Umbilical cord (tissue), 2 donors: ENCODE data around the gene RNPEP. TPM values are rescaled to one million over a fixed set of nuclear protein-coding genes. Genes with fewer than 3 reads are reported as not detected.
"Not testable (repeated sequence)": the region's sequence is repeated elsewhere in the genome, so short reads cannot be mapped to it uniquely, and the experiment has no call there.

Experiments used
- DNase-seq: peaks from one replicate; pipeline ENCODE4 v3.0.0-alpha.2; 2015; ENCODE audit warnings: low spot score
- total RNA-seq: library from RNA; depleted of rRNA; stranded (reverse); fragments of >200 nt; gene quantifications from one replicate; pipeline ENCODE4 v1.2.3, GENCODE V29; 2014; ENCODE audit warnings: low replicate concordance; ENCODE audit not compliant: insufficient read depth

The RNPEP gene, protein sequence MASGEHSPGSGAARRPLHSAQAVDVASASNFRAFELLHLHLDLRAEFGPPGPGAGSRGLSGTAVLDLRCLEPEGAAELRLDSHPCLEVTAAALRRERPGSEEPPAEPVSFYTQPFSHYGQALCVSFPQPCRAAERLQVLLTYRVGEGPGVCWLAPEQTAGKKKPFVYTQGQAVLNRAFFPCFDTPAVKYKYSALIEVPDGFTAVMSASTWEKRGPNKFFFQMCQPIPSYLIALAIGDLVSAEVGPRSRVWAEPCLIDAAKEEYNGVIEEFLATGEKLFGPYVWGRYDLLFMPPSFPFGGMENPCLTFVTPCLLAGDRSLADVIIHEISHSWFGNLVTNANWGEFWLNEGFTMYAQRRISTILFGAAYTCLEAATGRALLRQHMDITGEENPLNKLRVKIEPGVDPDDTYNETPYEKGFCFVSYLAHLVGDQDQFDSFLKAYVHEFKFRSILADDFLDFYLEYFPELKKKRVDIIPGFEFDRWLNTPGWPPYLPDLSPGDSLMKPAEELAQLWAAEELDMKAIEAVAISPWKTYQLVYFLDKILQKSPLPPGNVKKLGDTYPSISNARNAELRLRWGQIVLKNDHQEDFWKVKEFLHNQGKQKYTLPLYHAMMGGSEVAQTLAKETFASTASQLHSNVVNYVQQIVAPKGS
- total RNA-seq = 37.8 TPM

DNA sequence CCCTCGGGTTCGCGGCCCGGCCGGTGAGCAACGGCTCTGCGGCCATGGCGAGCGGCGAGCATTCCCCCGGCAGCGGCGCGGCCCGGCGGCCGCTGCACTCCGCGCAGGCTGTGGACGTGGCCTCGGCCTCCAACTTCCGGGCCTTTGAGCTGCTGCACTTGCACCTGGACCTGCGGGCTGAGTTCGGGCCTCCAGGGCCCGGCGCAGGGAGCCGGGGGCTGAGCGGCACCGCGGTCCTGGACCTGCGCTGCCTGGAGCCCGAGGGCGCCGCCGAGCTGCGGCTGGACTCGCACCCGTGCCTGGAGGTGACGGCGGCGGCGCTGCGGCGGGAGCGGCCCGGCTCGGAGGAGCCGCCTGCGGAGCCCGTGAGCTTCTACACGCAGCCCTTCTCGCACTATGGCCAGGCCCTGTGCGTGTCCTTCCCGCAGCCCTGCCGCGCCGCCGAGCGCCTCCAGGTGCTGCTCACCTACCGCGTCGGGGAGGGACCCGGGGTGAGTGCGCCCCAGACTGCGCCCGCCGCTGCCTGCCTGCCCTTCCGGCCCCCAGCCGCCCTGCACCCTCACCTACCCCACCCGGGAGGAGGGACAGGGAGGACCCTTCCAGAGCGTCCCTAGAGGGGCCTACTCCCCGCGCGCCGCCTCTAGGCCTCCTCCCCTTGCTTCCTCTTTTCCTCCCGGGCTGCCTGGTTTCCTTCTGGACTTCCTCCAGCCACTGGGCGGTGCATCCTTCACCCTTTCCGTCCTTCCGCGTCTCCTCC, at the start of gene RNPEP:
RNPEP (plus strand) TSS at position 26 of the 757 bp plus-strand sequence; CDS start at position 45, 19 bp downstream.
- peak; percentile 95 for DNase-seq

DNA sequence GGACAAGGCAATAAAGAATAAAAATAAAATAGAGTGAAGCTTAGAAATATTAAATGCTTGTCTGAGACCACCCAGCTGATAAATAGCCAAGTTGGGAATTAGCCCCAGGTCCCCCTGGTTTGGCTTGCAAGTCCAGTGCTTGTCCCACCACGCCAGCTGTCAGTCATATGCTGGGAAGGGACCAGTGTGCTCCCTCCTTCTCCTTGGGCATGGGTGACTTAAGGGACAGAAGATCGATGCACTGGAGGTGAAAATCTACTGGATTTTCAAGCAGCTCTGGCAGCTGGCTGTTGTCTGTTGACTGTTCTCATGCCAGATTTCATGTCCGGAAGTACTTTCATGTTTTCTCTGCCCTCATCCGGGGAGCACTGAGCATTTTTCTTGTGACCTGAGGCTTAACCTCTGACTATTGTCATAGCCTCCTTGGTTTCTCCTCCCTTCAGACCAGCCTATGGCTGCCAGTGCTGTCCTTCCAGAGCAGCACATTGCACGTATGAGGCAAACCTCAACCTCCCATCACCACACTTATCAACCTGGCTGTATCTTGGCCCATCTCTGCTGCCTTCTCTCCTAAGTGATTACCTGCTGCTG, 48.5 kb upstream of the RNPEP start:
- no peak for DNase-seq

DNA sequence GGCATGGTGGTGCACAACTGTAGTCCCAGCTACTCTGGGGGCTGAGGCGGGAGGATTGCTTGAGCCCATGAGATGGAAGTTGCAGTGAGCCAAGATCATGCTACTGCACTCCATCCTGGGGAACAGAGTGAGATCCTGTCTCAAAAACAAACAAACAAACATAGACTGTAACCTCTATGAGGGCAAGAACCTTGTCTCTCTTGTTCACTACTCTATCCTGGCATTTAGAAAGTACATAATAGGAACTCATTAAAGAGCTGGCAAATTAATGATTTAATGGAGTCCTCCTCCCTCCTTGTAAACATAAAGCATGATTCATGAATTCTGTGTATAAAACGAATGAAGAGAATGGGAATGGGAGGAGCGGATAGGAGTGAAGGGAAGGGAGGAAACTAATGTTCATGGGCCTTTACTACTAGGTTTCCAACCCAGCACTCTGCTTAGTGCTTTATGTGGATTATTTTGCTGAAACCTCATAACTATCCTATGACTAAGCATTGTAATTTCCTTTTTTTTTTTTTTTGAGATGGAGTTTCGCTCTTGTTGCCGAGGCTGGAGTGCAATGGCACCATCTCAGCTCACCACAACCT, 44.7 kb upstream of the RNPEP start:
- DNase-seq = peak; percentile 86

DNA sequence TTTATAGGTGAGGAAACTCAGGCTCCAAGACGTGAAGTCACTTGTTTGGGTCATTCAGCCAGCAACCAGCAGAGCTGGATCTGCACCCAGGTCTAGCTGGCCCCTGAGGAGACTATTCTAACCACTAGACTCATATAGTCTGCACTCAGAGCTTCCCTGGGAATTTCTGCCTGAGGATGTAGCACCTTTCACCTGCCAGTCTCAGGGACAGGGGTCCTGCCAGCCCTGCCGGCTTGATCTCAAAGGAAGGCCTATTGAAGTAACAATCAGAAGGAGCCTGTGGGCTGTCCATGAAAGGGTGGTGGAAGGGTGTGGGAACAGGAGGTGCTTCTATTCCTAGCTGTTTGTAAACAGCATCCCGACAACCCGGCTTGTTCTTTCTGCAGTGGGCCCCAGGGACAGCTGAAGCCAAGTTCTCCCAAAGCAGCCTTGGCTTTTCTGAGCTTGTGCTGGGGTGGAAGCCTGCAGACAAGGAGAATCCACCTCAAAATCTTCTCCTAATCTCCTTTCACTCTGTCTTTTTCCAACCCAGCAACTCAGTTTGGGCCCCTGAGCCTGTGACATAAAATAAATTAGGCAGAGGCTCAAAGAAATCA, 43.9 kb upstream of the RNPEP start:
- DNase-seq = peak; percentile 87

DNA sequence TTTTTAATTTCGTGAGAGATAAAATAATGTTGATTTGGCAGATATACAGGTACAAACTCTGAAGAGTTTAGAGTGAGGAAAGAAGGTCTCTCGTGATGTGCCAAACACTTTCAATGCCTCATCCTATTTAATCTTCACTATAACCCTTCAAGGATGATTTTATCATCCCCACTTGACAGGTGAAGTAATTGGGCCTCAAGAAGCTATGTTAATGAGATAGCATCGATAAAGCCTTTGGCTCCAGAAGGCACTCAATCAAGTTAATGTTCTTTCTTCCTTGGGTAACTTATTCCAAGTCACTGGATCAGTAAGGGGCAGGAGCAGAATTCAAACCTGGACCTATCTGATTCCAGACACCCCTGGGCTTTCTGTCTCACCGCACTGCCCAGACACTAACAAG, 43.3 kb upstream of the RNPEP start:
- peak; percentile 50 for DNase-seq

DNA sequence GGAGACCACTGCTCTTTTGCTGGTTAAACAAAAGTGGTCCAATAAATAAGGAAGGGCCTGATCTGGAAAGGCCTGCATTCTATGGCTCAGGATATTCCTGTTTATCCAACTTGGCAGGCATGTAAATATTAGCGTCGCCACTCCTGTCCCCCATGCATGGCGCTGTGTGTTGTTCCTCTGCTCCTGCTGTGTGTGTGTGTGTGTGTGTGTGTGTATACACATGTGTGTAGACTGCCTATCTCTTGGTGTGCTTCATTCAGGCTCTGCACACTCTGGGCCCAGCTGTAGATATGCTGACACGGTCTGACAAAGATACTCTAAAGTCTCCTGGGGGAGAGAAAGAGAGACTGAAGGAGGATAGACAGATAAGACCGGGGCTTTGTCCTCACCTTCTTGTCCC, 42.9 kb upstream of the RNPEP start:
- DNase-seq = no peak

DNA sequence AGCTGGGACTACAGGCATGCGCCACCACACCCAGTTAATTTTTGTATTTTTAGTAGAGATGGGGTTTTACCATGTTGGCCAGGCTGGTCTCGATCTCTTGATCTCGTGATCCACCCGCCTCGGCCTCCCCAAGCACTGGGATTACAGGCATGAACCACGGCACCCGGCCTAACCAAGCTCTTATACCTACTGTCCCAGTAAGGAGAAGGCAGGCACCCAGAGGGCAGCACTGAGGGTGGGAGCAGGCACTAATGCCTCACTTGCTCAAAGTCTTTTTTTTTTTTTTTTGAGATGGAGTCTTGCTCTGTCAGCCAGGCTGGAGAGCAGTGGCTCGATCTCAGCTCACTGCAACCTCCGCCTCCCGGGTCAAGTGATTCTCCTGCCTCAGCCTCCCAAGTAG, 42.1 kb upstream of the RNPEP start:
- DNase-seq = not testable (repeated sequence)

DNA sequence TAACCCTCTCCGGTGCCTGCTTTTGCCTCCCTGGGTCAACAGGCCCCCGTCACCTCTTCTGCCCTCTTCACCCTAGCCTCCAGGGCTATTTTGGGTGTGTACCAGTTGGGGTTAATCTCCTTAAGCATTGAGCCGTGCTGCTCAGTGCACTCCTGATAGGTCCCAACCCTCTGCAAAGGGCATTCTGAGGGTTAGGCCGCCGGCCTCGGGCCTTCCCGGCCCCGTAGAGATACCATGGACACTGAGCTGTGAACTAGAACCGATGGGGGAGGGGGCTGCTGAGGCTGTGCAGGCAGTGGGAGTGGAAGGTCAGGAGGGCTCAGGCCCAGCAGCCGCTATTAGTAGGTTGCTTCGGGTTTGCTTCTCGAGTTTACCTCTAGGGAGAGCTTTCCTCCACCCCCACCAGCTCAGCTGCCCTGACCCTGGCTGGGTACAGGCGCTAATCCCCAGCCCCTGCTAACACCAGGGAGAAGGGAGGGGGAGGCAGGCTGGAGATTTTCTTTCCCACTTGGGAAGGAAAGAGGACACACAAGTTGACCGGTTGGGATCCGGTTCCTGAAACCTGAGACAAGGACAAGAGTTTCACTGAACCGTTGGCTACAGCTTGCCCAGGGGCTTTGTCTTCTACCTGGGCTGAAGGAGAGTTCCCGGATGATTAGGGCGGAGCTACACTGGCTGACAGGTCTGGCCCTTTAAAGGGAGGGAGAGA, 40.9 kb upstream of the RNPEP start:
- no peak for DNase-seq

DNA sequence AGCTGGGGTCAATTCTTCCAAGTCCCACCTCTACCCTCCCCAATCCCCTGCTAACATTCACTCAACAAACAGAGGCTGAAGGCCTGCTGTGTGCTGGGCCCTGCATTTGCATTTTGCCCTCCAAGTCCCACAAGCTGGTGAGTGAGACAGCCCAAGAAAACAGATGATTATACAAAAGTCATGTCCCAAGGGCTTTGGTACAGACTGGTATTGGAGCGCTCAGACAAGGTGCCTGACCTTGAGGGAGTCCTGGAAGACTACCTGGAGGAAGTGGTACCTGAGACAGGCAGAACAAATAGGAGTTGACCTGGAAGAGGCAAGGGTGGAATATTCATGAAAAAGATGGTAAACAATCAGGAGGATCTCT, 40.3 kb upstream of the RNPEP start:
- no peak for DNase-seq

DNA sequence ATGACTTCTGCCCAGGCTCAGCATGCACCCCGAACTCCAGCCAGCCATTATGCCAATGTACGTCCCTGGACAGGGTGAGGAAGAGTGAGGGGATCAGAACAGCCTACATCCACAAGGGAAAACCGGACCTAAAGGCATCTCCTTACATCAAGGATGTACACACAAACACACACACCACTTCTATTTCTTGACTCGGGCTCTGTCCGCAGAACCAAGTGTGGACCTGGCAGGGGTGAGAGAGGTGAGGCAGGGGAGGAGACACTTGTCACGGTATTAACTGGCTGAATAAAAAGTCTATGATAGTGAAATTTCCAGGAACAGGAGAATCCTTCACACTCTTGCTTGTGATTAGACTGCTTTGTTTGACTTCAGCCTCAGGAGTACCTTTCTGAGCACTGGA, 38.4 kb upstream of the RNPEP start:
- DNase-seq = no peak

DNA sequence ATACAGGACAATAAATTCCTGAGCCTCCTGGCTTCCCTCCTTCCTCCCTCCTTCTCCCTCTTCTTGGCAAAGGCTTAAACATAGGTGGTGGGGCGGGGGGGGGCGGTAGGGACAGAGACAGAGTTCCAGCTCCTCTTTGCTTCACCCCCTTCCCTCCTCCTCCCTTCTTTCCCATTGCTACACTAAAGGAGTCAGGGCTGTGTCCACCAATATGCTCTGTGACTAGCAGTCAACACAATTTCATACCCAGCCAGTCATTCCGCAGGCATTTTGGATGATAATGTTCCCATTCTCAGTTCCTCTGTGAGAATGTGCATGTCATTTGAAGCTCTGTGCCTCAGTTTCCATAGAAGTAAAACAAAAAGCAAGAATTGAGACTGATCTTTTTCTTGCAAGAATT, 37.8 kb upstream of the RNPEP start:
- no peak for DNase-seq

DNA sequence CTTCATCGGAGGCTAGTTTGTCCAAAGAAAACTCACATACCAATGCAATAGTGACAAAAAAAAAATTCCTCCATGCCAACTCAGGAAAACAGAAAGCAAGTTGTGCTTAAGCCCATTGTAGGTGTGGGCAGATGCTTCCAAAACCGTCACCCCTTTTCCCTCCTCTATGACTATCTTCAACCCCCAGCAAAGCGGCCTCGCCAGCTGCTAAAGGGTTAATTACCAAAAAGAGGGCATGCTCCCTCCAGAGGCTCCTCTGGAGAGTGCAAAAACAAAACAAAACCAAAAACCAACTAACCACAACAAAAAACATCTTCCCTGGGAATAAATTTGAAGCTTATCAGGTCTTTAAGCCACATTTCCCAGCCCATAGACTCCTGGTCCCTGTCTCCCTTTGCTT, 37.3 kb upstream of the RNPEP start:
- no peak for DNase-seq

DNA sequence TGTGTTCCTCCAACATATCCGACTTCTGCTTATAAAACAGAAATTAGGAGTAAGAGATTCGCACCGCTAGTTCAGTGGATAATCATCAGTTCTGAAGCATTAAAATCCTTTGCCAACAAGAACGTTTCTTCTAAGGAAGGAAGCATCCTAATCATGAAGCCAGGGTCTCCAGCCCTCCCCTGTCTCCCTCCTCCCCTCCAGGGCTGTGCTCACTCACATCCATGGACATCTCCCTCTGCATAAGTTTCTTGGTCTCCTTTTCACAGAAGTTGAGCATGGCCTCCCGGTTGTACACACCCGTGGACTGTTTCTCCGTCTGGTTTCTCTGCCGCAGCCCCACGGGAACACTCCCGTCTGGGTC, 36.6 kb upstream of the RNPEP start:
- DNase-seq = no peak

DNA sequence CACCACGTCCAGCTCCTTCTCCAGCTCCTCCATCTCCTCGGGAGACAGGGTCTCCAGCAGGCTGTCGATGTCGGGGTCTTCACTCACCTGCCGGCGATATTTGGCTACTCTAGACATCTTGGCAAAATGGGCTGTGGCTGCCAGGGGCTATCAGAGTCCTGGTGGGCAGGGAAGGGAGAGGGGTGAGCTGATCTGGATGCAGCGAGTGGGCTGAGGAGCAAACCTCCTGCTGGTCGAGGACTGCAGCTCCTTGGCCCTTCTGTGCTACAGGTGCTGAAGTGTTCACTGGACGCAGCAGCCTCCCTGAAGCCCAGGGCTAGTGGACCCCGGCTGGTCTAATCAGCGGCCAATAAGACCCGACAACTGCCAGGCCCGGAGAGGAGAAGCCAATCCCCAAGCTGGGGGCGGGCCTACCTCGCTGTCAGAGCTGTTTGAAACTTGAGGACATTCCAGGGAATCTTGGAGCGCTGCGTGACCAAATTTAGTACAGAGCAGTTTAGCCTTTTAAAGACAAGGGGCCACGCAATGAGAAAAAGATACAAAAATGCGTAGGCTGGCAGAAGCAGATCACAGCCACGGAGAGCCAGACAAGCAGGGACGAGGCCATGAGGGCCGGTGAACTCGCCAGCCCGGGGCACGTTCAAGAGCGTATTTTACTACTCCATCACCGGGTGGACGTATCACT, 36.1 kb upstream of the RNPEP start, which contains the start of gene LMOD1:
LMOD1 (minus strand) TSS at position 325 of the 685 bp plus-strand sequence; CDS start at position 117, 208 bp downstream.
- peak; percentile 99 for DNase-seq

DNA sequence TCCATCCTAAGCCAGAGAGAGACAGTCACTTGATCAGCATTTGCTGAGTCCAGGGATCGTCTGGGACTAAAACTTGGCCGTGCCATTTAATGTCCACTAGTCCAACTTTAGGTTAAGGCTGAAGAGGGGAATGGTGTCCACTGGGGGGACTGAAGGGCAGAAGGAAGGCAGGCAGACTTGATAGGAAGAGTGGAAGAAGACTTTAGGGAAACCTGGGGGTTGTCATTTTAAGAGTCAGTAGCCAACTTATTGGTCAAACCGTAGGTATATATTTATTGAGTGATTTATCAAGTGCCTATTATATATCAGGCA, 34.8 kb upstream of the RNPEP start:
- no peak for DNase-seq

DNA sequence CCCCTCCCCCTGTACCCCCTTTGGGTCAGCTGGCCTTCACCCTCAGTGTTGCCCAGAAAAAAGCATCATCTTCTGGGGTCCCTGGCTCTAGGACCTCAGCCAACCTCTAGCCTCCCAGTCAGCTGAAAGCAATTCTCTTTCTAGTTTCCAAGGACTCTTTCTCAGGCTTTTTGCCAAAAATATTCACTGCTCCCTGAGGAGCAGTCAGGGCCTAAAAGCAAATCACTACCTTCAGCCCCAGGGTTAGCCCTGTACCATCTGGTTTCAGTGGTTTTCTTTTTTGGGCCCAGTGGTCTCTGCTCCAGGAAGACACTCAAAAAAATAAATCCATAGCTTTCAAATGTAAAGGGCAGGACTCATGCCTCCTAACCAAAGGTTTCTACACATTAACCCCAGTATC, 33.0 kb upstream of the RNPEP start:
- peak; percentile 70 for DNase-seq

DNA sequence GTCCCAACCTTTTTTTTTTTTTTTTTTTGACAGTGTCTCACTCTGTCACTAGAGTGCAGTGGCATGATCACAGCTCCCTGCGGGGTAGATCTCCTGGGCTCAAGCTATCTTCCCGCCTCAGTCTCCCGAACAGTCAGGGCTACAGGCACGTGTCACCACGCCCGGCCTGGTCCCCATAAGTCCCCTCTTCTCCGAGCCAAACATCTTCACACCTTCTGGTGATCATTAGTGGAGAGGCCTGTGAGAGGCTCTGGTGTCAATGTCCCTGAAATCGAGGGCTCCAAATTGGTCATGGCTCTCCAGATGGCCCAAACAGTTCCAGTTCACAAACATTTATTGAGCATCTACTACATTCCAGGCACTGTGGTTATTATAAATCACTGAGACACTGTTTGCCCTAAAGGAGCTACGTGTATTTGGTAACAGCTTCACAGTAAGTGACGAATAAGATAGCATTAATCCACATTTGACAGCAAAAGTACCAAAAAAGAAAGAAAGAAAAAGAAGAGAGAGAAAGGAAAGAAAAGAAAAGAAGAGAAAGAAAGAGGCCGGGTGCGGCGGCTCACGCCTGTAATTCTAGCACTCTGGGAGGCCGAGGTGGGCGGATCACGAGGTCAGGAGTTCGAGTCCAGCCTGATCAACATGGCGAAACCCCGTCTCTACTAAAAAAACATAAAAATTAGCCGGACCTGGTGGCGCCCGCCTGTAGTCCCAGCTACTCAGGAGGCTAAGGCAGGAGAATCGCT, 28.0 kb upstream of the RNPEP start:
- DNase-seq = no peak

DNA sequence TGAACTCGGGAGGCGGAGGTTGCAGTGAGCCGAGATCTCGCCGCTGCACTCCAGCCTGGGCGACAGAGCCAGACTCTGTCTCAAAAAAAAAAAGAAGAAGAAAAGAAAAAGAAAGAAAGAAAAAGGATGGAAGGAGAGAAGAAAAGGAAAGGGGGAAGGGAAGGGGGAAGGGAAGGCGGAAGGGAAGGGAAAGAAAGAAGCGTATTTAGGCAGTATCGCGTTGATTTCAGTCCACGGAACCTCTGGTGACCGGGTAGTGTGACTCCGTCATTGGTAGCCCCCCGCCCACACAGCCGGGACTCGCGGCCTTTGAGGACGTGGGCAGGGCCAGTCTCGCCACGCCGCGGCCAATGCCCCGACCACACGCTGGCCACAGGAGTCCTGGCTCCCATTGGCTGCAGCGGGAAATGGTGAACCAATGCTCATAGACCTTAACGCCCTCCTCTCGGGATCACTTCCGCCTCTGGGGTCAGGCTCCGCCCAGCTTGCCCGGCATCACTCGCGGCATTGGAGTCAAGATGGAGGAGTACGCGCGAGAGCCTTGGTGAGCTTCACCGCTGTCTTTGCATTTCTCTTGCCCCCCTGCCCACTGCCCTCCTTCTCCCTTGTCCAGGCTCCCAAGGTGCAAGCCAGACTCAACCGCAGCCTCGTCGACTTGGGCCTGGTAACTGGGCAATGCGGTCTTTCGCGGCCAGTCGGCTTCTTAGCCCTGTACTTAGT, 27.3 kb upstream of the RNPEP start, which contains the start of gene TIMM17A:
TIMM17A (plus strand) TSS at position 495 of the 720 bp plus-strand sequence; CDS start at position 519, 24 bp downstream.
- peak; percentile 99 for DNase-seq

DNA sequence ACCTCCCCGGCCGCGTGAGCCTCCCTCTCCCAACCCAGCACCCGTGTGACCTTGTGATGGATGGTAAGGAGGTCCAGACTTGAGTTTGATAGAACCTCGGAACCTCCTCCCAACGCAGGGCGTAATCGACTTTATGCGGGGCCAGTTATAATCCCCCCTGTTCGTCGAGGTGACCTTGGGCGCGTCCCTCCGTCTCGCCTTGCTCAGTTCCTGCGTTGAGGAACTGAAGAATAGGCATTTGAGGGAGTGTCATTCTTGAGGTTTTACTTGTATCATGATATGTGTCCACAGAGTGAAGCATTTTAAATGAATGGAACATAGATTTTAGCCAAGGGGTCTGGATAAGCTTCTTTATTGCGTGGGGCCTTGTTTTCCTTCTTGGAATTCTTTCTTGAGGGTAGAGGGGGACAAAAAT, 26.7 kb upstream of the RNPEP start:
- no peak for DNase-seq
